GM18861 (cell line): Measurements from ENCODE around the gene GLCCI1.

Source experiments
- ATAC-seq: cut with Tn5 transposase; IDR thresholded peaks from one replicate; pipeline ENCODE4 v1.9.1; 2021; ENCODE audit not compliant: unreplicated experiment

GLCCI1 gene

GRCh38 chr7:7959979-7960670 lies 8.5 kb upstream of the GLCCI1 start:
- ATAC-seq: peak; percentile 65

- ATAC-seq: no peak
Measured at GRCh38 chr7:7962851-7963250, 5.7 kb upstream of the GLCCI1 start.

- no peak for ATAC-seq
Measured at GRCh38 chr7:7964250-7964649, 4.3 kb upstream of the GLCCI1 start.

- no peak for ATAC-seq
Measured at GRCh38 chr7:7964691-7965090, 3.9 kb upstream of the GLCCI1 start.

- ATAC-seq: no peak
Measured at GRCh38 chr7:7965301-7965700, 3.3 kb upstream of the GLCCI1 start.

GRCh38 chr7:7966141-7966734 lies 2.4 kb upstream of the GLCCI1 start:
- ATAC-seq: no peak

- ATAC-seq: no peak
Measured at GRCh38 chr7:7967886-7968543, 581 bp upstream of the GLCCI1 start.

- no peak for ATAC-seq
Measured at GRCh38 chr7:7969306-7970236, 975 bp downstream of the GLCCI1 start.

GRCh38 chr7:7970237-7970530 lies 1.6 kb downstream of the GLCCI1 start:
- no peak for ATAC-seq

GRCh38 chr7:7970531-7971307 lies 2.1 kb downstream of the GLCCI1 start:
- ATAC-seq: no peak

GRCh38 chr7:7971308-7972040 lies 2.9 kb downstream of the GLCCI1 start:
- no peak for ATAC-seq

- ATAC-seq: no peak
Measured at GRCh38 chr7:7972128-7972527, 3.5 kb downstream of the GLCCI1 start.

GRCh38 chr7:7972922-7973594 lies 4.5 kb downstream of the GLCCI1 start:
- ATAC-seq: no peak

- no peak for ATAC-seq
Measured at GRCh38 chr7:7976677-7977076, 8.1 kb downstream of the GLCCI1 start.

- no peak for ATAC-seq
Measured at GRCh38 chr7:7977774-7978173, 9.2 kb downstream of the GLCCI1 start.

GRCh38 chr7:7978860-7979259 lies 10.3 kb downstream of the GLCCI1 start:
- no peak for ATAC-seq

- ATAC-seq: no peak
Measured at GRCh38 chr7:7979558-7979957, 11.0 kb downstream of the GLCCI1 start.

- no peak for ATAC-seq
Measured at GRCh38 chr7:7980134-7980533, 11.5 kb downstream of the GLCCI1 start.

- no peak for ATAC-seq
Measured at GRCh38 chr7:7982904-7983303, 14.3 kb downstream of the GLCCI1 start.

GRCh38 chr7:7984424-7984823 lies 15.8 kb downstream of the GLCCI1 start:
- ATAC-seq: no peak
